NB4 (cell line): ENCODE data around the gene MDGA2.

Experiments
- POLR2A ChIP-seq: IDR thresholded peaks from 2 replicates; pipeline ENCODE4 v1.6.1; 2011; ENCODE audit warnings: mild to moderate bottlenecking; ENCODE audit not compliant: insufficient read length; ENCODE audit errors: extremely low read depth
- TF ChIP-seq, protein P1 (sequence below): IDR thresholded peaks from one replicate; pipeline ENCODE4 v1.5.1; 2012; ENCODE audit warnings: low read depth, low read length

DNA sequence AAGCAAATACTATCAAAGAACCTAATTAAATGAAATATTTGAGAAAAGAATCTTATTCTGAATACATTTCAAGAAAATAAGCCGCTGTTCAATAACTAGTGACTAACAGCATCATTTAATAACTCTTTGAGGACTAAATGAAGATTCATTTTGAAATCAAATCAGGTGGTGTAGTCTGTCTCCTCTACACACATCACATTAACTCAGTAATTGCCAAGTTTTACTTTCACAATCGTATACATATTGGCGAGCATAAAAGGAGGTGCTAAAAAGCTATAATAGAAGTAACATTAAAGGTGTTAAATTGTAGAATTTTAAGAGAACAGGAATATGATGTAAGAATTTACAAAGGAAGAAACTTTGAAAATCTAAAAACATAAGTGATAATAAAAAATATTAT is 185.1 kb downstream of the MDGA2 start:
- TF ChIP-seq POLR2A = no peak
- TF ChIP-seq, protein P1, sequence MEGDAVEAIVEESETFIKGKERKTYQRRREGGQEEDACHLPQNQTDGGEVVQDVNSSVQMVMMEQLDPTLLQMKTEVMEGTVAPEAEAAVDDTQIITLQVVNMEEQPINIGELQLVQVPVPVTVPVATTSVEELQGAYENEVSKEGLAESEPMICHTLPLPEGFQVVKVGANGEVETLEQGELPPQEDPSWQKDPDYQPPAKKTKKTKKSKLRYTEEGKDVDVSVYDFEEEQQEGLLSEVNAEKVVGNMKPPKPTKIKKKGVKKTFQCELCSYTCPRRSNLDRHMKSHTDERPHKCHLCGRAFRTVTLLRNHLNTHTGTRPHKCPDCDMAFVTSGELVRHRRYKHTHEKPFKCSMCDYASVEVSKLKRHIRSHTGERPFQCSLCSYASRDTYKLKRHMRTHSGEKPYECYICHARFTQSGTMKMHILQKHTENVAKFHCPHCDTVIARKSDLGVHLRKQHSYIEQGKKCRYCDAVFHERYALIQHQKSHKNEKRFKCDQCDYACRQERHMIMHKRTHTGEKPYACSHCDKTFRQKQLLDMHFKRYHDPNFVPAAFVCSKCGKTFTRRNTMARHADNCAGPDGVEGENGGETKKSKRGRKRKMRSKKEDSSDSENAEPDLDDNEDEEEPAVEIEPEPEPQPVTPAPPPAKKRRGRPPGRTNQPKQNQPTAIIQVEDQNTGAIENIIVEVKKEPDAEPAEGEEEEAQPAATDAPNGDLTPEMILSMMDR = no peak
